Forelimb muscle (tissue), 1 donor: Measurements from ENCODE around the gene CYS1. TPM values are rescaled to one million over a fixed set of nuclear protein-coding genes. Genes with fewer than 3 reads are reported as not detected.
"Not testable (repeated sequence)": the region's sequence is repeated elsewhere in the genome, so short reads cannot be mapped to it uniquely, and the experiment has no call there.

Source experiments
- DNase-seq: peaks from one replicate; pipeline ENCODE4 v3.0.0-alpha.2; 2013; ENCODE audit warnings: low read depth
- polyA plus RNA-seq: library from polyadenylated mRNA; unstranded; fragments of 120-200 nt; gene quantifications from one replicate; pipeline ENCODE4 v1.2.1, GENCODE V29; 2013; ENCODE audit not compliant: insufficient read length

Gene CYS1
- polyA plus RNA-seq, 1 donor: 14.6 TPM

DNA sequence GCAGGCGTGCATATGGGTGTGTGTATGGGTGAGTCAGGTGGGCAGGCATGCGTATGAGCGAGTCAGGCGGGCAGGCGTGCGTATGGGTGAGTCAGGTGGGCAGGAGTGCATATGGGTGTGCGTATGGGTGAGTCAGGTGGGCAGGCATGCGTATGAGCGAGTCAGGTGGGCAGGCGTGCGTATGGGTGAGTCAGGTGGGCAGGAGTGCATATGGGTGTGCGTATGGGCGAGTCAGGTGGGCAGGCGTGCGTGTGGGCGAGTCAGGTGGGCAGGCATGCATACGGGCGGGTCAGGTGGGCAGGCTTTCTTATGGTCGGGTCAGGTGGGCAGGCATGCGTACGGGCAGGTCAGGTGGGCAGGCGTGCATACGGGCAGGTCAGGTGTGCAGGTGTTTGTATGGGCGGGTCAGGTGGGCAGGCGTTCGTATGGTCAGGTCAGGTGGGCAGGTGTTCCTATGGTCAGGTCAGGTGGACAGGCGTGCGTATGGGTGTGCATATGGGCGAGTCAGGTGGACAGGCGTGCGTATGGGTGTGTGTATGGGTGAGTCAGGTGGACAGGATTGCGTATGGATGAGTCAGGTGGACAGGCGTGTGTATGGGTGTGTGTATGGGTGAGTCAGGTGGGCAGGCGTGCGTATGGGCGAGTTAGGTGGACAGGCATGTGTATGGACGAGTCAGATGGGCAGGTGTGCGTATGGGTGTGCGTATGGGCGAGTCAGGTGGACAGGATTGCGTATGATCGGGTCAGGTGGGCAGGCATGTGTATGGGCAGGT, 65.6 kb downstream of the CYS1 start:
- DNase-seq: no peak

DNA sequence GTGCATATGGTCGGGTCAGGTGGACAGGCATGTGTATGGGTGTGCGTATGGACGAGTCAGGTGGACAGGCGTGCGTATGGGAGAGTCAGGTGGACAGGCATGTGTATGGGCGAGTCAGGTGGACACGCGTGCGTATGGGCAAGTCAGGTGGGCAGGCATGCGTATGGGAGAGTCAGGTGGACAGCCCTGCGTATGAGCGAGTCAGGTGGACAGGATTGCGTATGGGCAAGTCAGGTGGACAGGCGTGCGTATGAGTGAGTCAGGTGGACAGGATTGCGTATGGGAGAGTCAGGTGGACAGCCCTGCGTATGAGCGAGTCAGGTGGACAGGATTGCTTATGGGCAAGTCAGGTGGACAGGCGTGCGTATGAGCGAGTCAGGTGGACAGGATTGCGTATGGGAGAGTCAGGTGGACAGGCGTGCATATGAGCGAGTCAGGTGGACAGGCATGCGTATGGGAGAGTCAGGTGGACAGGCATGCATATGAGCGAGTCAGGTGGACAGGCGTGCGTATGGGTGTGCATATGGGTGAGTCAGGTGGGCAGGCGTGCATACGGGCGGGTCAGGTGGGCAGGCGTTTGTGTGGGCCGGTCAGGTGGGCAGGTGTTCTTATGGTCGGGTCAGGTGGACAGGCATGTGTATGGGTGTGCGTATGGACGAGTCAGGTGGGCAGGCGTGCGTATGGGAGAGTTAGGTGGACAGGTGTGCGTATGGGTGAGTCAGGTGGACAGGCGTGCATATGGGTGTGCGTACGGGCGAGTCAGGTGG, 66.4 kb downstream of the CYS1 start:
- not testable (repeated sequence) for DNase-seq

DNA sequence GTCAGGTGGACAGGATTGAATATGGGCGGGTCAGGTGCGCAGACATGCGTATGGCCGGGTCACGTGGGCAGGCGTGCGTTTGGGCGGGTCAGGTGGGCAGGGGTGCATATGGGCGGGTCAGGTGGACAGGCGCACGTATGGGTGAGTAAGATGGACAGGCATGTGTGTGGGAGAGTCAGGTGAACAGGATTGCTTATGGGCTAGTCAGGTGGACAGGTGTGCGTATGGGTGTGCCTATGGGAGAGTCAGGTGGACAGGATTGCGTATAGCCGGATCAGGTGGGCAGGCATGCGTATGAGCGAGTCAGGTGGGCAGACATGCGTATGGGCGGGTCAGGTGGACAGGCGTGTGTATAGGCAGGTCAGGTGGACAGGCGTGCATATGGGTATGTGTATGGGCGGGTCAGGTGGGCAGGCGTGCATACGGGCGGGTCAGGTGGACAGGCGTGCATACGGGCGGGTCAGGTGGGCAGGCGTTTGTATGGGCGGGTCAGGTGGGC, 67.2 kb downstream of the CYS1 start:
- DNase-seq: no peak

DNA sequence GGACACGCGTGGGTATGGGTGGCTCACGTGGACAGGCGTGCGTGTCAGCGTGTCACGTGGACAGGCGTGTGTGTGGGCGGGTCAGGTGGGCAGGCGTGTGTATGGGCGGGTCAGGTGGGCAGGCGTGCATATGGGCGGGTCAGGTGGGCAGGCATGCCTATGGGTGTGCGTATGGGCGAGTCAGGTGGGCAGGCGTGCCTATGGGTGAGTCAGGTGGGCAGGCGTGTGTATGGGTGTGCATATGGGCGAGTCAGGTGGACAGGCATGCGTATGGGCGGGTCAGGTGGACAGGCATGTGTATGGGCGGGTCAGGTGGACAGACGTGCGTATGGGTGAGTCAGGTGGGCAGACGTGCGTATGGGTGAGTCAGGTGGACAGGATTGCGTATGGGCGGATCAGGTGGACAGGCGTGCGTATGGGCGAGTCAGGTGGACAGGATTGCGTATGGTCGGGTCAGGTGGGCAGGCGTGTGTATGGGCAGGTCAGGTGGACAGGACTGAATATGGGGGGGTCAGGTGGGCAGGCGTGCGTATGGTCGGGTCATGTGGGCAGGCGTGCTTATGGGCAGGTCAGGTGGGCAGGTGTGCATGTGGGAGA, 67.7 kb downstream of the CYS1 start:
- DNase-seq: not testable (repeated sequence)

DNA sequence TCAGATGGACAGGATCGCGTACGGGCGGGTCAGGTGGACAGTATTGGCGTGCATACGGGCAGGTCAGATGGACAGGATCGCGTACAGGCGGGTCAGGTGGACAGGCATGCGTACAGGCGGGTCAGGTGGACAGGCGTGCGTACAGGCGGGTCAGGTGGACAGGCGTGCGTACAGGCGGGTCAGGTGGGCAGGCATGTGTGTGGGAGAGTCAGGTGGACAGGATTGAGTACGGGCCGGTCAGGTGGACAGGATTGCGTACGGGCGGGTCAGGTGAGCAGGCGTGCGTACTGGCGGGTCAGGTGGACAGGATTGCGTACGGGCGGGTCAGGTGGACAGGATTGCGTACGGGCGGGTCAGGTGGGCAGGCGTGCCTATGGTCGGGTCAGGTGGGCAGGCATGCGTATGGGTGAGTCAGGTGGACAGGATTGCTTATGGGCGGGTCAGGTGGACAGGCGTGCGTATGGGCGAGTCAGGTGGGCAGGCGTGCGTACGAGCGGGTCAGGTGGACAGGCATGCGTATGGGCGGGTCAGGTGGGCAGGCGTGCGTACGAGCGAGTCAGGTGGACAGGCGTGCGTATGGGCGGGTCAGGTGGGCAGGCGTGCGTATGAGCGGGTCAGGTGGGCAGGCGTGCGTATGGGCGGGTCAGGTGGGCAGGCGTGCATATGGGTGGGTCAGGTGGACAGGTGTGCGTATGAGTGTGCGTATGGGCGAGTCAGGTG, 68.4 kb downstream of the CYS1 start:
- not testable (repeated sequence) for DNase-seq

DNA sequence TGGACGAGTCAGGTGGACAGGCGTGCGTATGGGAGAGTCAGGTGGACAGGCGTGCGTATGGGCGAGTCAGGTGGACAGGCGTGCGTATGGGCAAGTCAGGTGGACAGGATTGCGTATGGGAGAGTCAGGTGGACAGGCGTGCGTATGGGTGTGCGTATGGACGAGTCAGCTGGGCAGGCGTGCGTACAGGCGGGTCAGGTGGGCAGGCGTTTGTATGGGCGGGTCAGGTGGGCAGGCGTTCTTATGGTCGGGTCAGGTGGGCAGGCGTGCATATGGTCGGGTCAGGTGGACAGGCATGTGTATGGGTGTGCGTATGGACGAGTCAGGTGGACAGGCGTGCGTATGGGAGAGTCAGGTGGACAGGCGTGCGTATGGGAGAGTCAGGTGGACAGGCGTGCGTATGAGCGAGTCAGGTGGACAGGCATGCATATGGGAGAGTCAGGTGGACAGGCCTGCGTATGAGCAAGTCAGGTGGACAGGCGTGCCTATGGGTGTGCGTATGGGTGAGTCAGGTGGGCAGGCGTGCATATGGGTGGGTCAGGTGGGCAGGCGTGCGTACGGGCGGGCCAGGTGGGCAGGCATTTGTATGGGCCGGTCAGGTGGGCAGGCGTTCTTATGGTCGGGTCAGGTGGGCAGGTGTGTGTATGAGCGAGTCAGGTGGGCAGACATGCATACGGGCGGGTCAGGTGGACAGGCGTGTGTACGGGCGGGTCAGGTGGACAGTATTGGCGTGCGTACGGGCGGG, 69.2 kb downstream of the CYS1 start:
- DNase-seq: not testable (repeated sequence)

DNA sequence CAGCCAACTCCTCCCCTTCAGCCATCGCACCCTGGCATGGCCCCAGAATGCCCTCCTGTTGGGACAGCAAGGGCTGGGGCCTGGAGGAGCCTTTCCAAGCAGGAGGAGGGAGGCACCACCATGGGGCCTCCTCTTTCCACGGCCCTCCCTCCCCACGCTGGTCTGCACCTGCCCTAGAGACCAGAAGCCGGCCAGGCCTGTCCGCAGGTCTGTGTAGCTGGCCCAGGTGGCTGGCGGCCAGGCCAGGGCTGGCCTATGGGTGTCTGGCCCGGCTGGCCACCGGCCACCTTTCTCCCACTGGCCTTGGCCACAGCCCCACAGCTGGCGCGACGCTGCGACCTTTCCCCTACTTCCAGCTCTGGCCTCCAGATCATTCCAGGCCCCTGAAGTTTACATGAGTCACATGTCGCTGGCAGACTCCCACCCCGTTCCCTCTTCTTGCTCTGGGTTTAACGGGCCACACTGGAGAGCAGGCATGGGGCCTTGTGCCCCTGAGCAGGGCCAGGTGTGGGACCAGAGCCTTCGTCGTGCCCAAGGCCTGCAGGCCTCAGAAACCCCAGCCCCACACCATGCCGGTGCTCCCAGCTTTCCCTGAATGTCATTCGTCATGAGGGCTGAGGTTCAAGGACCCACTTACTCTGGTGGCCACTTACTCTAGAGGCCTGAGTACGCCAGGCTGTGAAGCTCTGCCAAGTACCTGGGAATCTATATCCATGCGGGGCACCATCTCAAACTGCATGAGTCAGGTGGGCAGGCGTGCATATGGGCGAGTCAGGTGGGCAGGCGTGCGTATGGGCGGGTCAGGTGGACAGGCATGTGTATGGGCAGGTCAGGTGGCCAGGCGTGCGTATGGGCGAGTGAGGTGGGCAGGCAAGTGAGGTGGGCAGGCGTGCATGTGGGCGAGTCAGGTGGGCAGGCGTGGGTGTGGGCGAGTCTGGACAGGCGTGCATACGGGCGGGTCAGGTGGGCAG, 70.1 kb downstream of the CYS1 start:
- no peak for DNase-seq

DNA sequence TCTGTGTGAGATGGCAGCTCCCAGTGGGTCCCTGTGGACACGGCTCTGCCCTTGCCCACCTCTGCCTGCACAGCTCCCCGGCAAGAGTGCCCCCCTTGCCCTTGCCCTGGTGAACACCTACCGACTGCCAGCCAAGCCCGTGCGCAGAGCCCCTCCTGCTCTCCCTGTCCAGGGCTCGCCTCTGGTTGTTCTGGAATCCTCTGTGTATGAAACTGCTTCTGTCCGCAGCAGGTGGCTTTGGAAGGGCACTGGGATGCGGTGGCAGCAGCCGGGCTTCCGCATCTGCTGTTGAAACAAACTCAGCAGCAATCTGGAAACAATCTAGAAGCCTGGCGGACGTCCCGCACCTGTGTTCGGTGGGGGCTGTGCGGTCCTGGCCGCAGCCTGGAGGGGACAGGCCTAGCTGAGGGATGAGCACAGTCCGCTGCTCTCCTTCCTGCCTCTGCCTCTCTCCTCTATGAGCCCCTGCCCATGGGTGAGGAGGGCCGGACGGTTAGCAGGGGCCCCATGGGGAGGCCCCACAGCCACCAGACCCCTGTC, 70.9 kb downstream of the CYS1 start:
- no peak for DNase-seq

DNA sequence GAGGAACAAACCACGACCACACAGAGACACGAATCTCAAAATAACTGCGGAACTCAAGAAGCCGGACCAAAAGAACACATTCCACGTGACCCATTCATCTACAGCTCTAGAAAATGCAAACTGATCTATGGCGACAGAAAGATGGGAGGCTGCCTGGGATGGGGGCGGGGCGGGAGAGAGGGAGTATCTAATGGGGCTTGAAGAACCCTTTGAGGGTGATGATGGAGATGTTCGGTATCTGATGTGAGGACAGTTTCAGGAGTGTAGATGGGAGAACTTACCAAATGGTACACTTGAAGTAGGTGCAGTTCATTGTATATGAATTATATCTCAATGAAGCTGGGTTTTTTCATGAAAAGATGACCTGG, 71.4 kb downstream of the CYS1 start:
- DNase-seq: no peak

DNA sequence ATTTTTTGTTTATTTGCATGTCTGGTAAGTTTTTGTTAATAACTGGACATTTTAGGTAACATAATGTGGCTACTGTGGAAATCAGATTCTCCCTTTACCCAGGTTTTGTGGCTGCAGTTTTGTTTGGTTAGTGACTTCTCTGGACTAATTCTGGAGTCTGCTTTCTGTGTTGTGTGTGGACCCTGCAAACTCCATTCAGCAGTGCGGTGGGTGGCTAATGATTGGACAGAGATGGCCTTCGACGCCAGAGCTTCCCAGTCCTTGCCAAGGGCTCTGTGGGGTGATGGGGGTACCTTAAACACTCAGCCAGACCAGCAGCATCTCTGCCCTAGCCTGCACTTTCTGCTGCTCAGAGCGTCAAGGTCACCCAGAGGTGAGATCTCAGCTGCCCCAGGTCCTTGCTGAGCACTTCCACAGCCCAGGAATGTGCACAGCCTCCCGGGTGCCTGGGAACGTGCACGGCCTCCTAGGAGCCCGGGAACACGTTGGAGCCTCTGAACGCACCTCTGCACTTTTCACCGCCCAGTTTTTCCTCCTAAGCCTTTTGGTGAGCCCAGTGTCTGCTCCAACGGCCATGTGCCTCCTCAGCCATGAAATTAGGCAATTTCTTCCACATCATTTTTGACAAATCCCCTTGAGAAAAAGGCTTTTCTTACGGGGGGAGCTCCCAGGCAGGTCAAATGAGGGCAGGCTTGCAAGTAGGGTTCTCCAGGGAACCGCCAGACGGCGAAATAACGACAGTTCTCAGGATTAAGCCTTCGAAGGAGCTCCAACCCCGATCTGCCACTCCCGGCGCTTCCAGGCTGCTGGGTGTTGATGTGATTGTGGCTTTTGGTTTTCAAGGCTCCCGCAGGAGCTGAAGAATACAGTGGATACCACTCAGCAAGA, 72.0 kb downstream of the CYS1 start:
- no peak for DNase-seq

DNA sequence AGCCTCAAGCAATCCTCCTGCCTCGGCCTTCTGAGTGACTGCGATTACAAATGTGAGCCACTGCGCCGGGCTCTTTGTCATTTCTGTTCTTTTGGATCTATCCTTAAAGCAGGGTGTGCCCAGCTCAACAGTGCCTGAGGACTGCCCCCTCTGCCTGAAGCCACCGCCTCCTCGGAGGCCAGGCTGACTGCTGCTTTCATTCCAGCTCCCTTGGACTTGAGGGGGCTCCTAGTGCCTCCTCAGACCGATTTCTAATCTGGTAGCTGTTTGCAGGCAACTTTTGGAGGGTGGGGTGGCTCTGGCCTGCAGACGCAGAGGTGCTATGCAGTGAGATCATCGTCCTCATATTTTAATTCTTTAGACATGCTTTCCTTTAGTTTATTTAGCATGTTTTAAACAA, 72.8 kb downstream of the CYS1 start:
- no peak for DNase-seq

Other genes with a start within 250 kb of the CYS1 start
- 10.1 TPM for gene TAF1B, start 236.9 kb downstream of the CYS1 start, polyA plus RNA-seq
- gene GRHL1, start 128.7 kb downstream of the CYS1 start, polyA plus RNA-seq: 0.83 TPM
- 25.8 TPM for gene KLF11, start 36.9 kb downstream of the CYS1 start, polyA plus RNA-seq
- 26.8 TPM for gene RRM2, start 42.3 kb upstream of the CYS1 start, polyA plus RNA-seq
- gene HPCAL1, start 222.5 kb upstream of the CYS1 start, polyA plus RNA-seq: 48.5 TPM